ENCODE results near the gene PLSCR4. TPM values are rescaled to one million over a fixed set of nuclear protein-coding genes. Genes with fewer than 3 reads are reported as not detected.

PLSCR4 gene
- total RNA-seq, 1 experiment from 2014 or later, result 9.1 TPM

DNA sequence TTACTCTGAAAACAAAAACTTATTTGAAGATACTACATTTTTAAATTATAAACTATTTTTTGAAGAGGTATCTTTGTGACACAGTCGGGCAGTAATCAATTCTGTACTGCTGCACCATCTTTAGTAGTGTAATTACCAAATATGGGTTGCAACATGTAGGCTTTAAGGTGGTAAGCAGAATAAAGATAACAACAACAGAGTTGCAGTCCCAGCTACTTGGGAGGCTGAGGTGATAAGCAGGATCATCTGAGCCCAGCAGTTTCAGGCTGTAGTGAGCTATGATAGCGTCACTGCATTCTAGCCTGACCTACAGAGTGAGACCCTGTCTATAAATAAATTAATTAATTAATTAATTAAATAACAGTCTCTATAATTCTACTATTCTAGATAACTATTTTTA lies 95.9 kb downstream of the PLSCR4 start:
- Histone ChIP-seq H3K4me1 (peaks cover 12% of the 10 kb centered on the region), H3K36me3 (ENCODE audit: control insufficient read depth, insufficient read depth, low read length) (peaks cover 1% of the 10 kb centered on the region; the same call in 1 of the 2 replicates), H3K27me3 (replicated peaks; ENCODE audit: control insufficient read depth, insufficient read depth, low read length) (no peaks in the 10 kb centered on the region), H3K9me3 (no peaks in the 10 kb centered on the region), H3K4me3 (ENCODE audit: low read depth, low read length) (no peak overlapping the region)
- H3K4me3 Mint-ChIP-seq (ENCODE audit: unreplicated experiment), result no peak overlapping the region
- intact Hi-C loops (cut with micrococcal nuclease; ENCODE audit: unreplicated experiment), result no loop called here
- ChIA-PET CTCF (no interaction called here), POLR2A (no interaction called here)
- no peaks in the 10 kb centered on the region for H3K9me3 Mint-ChIP-seq (ENCODE audit: unreplicated experiment)
- DNase-seq, result no peak
- H3K27me3 Mint-ChIP-seq (ENCODE audit: insufficient read depth, unreplicated experiment), result no peaks in the 10 kb centered on the region
- TF ChIP-seq CTCF (IDR thresholded peaks at IDR 0.05; ENCODE audit: insufficient read depth in 1 of 2, low read depth in 1 of 2, low read length in 1 of 2, severe bottlenecking in 1 of 2, unreplicated experiment in 1 of 2), result no peak
- peaks cover 10% of the 10 kb centered on the region for H3K36me3 Mint-ChIP-seq (ENCODE audit: insufficient read depth, unreplicated experiment)
- H3K4me1 Mint-ChIP-seq (ENCODE audit: low read depth, unreplicated experiment), result peaks cover 9% of the 10 kb centered on the region
- no peak overlapping the region for H3K27ac Mint-ChIP-seq (ENCODE audit: unreplicated experiment)
- BruUV-seq (replicated peaks), result no TSS peak

DNA sequence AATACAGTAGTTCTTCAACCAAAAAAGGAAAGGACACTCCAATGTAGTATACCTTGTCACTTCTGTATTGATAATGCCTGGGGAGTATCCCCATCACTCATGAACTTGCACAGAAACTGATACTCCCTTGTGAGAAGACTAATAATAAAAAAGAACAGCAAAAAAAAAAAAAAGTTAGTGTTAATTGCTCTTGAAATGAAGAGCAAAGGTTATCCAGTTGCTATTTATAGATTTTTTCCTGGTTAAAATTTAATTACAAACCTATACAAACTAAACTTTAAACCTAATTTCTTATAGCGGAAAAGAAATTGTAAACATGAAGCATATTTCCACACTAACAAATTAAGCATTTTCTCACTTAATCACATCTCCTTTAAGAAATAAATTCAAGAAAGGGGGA lies 96.6 kb downstream of the PLSCR4 start:
- H3K27ac Mint-ChIP-seq (ENCODE audit: unreplicated experiment), result no peak overlapping the region

DNA sequence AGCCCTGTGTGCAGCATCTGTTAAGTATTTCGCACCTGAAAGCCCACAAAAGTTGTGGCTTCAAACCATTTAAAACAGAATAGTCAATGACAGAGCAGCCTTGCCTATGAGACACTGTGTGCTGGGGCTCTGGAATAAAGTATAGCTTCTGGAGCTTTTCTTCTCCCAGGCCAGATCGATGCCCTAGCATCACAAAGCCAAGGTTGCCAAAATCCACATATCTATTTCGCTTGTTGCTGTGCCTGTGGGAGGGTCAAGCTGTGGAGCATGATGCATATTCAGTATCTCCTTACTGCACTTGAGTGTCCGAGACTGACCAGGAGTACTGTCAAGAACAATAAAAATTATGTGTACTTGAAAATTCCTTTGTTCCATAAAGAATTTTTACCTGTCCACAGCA lies 97.5 kb downstream of the PLSCR4 start:
- Mint-ChIP-seq H3K27ac (ENCODE audit: unreplicated experiment) (no peak overlapping the region), H3K4me1 (ENCODE audit: low read depth, unreplicated experiment) (peaks cover 9% of the 10 kb centered on the region), H3K36me3 (ENCODE audit: insufficient read depth, unreplicated experiment) (peaks cover 5% of the 10 kb centered on the region), H3K4me3 (ENCODE audit: unreplicated experiment) (no peak overlapping the region), H3K9me3 (ENCODE audit: unreplicated experiment) (no peaks in the 10 kb centered on the region), H3K27me3 (ENCODE audit: insufficient read depth, unreplicated experiment) (no peaks in the 10 kb centered on the region)
- TF ChIP-seq CTCF (IDR thresholded peaks at IDR 0.05; ENCODE audit: insufficient read depth in 1 of 2, low read depth in 1 of 2, low read length in 1 of 2, severe bottlenecking in 1 of 2, unreplicated experiment in 1 of 2), result no peak
- DNase-seq, result no peak
- BruUV-seq (replicated peaks), result no TSS peak
- POLR2A ChIA-PET, result no interaction called here
- no peak overlapping the region for H3K4me3 ChIP-seq (ENCODE audit: low read depth, low read length)
- peaks cover 1% of the 10 kb centered on the region; the same call in 1 of the 2 replicates for H3K36me3 ChIP-seq (ENCODE audit: control insufficient read depth, insufficient read depth, low read length)
- H3K4me1 ChIP-seq, result peaks cover 12% of the 10 kb centered on the region
- CTCF ChIA-PET, result no interaction called here
- H3K27me3 ChIP-seq (replicated peaks; ENCODE audit: control insufficient read depth, insufficient read depth, low read length), result no peaks in the 10 kb centered on the region
- H3K9me3 ChIP-seq, result no peaks in the 10 kb centered on the region
- intact Hi-C loops (cut with micrococcal nuclease; ENCODE audit: unreplicated experiment), result no loop called here

More for the DNA sequence above, 96.6 kb downstream of the PLSCR4 start:
- Mint-ChIP-seq H3K4me3 (ENCODE audit: unreplicated experiment) (no peak overlapping the region), H3K4me1 (ENCODE audit: low read depth, unreplicated experiment) (peaks cover 9% of the 10 kb centered on the region), H3K9me3 (ENCODE audit: unreplicated experiment) (no peaks in the 10 kb centered on the region), H3K27me3 (ENCODE audit: insufficient read depth, unreplicated experiment) (no peaks in the 10 kb centered on the region), H3K36me3 (ENCODE audit: insufficient read depth, unreplicated experiment) (peaks cover 5% of the 10 kb centered on the region)
- ChIA-PET POLR2A (no interaction called here), CTCF (no interaction called here)
- Histone ChIP-seq H3K9me3 (no peaks in the 10 kb centered on the region), H3K4me3 (ENCODE audit: low read depth, low read length) (no peak overlapping the region), H3K4me1 (peaks cover 12% of the 10 kb centered on the region), H3K27me3 (replicated peaks; ENCODE audit: control insufficient read depth, insufficient read depth, low read length) (no peaks in the 10 kb centered on the region), H3K36me3 (ENCODE audit: control insufficient read depth, insufficient read depth, low read length) (peaks cover 1% of the 10 kb centered on the region; the same call in 1 of the 2 replicates)
- BruUV-seq (replicated peaks), result no TSS peak
- intact Hi-C loops (cut with micrococcal nuclease; ENCODE audit: unreplicated experiment), result no loop called here
- no peak for TF ChIP-seq CTCF (IDR thresholded peaks at IDR 0.05; ENCODE audit: insufficient read depth in 1 of 2, low read depth in 1 of 2, low read length in 1 of 2, severe bottlenecking in 1 of 2, unreplicated experiment in 1 of 2)
- no peak for DNase-seq
